ENCODE data around the gene LINC00632. TPM values are rescaled to one million over a fixed set of nuclear protein-coding genes. Genes with fewer than 3 reads are reported as not detected.

Gene LINC00632
- 1.1 to 2.3 TPM (median 1.8 TPM) in 5 replicates for total RNA-seq (2022; extraction: Qiagen RNA extraction; ENCODE audit: low read depth)

DNA sequence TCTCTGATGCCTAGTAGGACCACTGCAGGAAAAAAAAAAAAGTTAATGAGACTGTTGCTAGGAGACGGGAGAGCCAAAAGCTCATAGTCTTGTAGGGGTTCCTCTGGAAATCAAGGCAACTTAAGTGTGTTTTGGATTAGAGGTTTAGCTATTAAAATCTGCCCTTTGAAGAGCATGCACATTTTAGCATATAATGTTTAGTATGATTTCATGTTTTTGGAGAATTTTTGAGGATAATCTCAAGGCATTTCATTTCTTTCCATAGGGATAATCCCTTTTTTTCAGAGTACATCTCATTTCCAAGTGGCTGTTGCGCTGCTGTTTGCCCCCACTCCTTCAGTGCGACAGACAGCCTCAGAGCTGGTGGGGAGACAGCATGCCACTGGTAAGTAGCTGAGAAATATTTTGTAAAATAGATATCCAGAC is at the start of gene LINC00632:
Gene LINC00632, plus strand, starts transcription at position 339 of the 426 bp plus-strand sequence.

Other genes starting within 250 kb of the LINC00632 start
- not detected in 5 replicates for gene SOX3, start 204.7 kb upstream of the LINC00632 start, total RNA-seq (2022; extraction: Qiagen RNA extraction; ENCODE audit: low read depth)